HEK293 (cell line): ENCODE measurements around the gene YAE1.

Experiments used
- BCL11A ChIP-seq: fragments of 450-650 bp; formaldehyde crosslinking; IDR thresholded peaks from 2 replicates; pipeline ENCODE4 v1.5.1; 2016; ENCODE audit warnings: low read depth, missing biosample characterization, missing genetic modification characterization
- BCL11B ChIP-seq: fragments of 450-650 bp; formaldehyde crosslinking; IDR thresholded peaks from 2 replicates; pipeline ENCODE4 v1.5.1; 2016; ENCODE audit warnings: low read depth, missing biosample characterization, missing genetic modification characterization
- GFI1B ChIP-seq: fragments of 450-650 bp; formaldehyde crosslinking; IDR thresholded peaks from 2 replicates; pipeline ENCODE4 v1.5.1; 2016; ENCODE audit warnings: missing biosample characterization, missing genetic modification characterization
- HOXA7 ChIP-seq: sonication (generic); formaldehyde crosslinking; IDR thresholded peaks from 2 replicates; pipeline ENCODE4 v1.8.1; 2022; ENCODE audit warnings: missing genetic modification reagents, borderline replicate concordance
- KLF1 ChIP-seq: fragments of 450-650 bp; formaldehyde crosslinking; IDR thresholded peaks from 2 replicates; pipeline ENCODE4 v1.5.1; 2016; ENCODE audit warnings: missing biosample characterization, missing genetic modification characterization
- MEIS1 ChIP-seq: sonication (generic); formaldehyde crosslinking; IDR thresholded peaks from 2 replicates; pipeline ENCODE4 v1.8.1; 2022; ENCODE audit warnings: missing genetic modification reagents, mild to moderate bottlenecking, borderline replicate concordance
- ZBTB17 ChIP-seq: fragments of 450-650 bp; formaldehyde crosslinking; IDR thresholded peaks from 2 replicates; pipeline ENCODE4 v1.5.1; 2016; ENCODE audit warnings: missing biosample characterization, missing genetic modification characterization
- ZBTB48 ChIP-seq: fragments of 450-650 bp; formaldehyde crosslinking; IDR thresholded peaks from 2 replicates; pipeline ENCODE4 v1.5.1; 2016; ENCODE audit warnings: missing biosample characterization, missing genetic modification characterization
- ZBTB8A ChIP-seq: fragments of 450-650 bp; formaldehyde crosslinking; IDR thresholded peaks from 2 replicates; pipeline ENCODE4 v1.5.1; 2016; ENCODE audit warnings: missing biosample characterization, missing genetic modification characterization
- ZFHX2 ChIP-seq: fragments of 450-650 bp; formaldehyde crosslinking; conservative IDR thresholded peaks from 2 replicates; pipeline ENCODE4 v1.5.1; 2016; ENCODE audit warnings: missing biosample characterization, missing genetic modification characterization
- ZNF10 ChIP-seq: fragments of 450-650 bp; formaldehyde crosslinking; IDR thresholded peaks from 2 replicates; pipeline ENCODE4 v1.5.1; 2017; ENCODE audit warnings: missing biosample characterization, missing genetic modification characterization
- ZNF2 ChIP-seq: fragments of 450-650 bp; formaldehyde crosslinking; IDR thresholded peaks from 2 replicates; pipeline ENCODE4 v1.5.1; 2016; ENCODE audit warnings: missing biosample characterization, missing genetic modification characterization
- ZNF211 ChIP-seq: fragments of 450-650 bp; formaldehyde crosslinking; IDR thresholded peaks from 2 replicates; pipeline ENCODE4 v1.5.1; 2016; ENCODE audit warnings: low read depth, missing biosample characterization, missing genetic modification characterization
- ZNF248 ChIP-seq: fragments of 450-650 bp; formaldehyde crosslinking; IDR thresholded peaks from 2 replicates; pipeline ENCODE4 v1.5.1; 2017; ENCODE audit warnings: missing biosample characterization, missing genetic modification characterization
- ZNF501 ChIP-seq: fragments of 450-650 bp; formaldehyde crosslinking; IDR thresholded peaks from 2 replicates; pipeline ENCODE4 v1.5.1; 2016; ENCODE audit warnings: missing biosample characterization, missing genetic modification characterization
- ZNF548 ChIP-seq: fragments of 450-650 bp; formaldehyde crosslinking; IDR thresholded peaks from 2 replicates; pipeline ENCODE4 v1.5.1; 2016; ENCODE audit warnings: missing biosample characterization, missing genetic modification characterization
- ZNF555 ChIP-seq: fragments of 450-650 bp; formaldehyde crosslinking; conservative IDR thresholded peaks from 2 replicates; pipeline ENCODE4 v1.5.1; 2017; ENCODE audit warnings: missing biosample characterization, mild to moderate bottlenecking, missing genetic modification characterization, inconsistent platforms
- TF ChIP-seq, protein P1 (sequence below): fragments of 450-650 bp; formaldehyde crosslinking; conservative IDR thresholded peaks from 2 replicates; pipeline ENCODE4 v1.5.1; 2016; ENCODE audit warnings: low read depth, missing biosample characterization, missing genetic modification characterization
- TF ChIP-seq, protein P2 (sequence below): fragments of 450-650 bp; formaldehyde crosslinking; IDR thresholded peaks from 2 replicates; pipeline ENCODE4 v1.5.1; 2016; ENCODE audit warnings: missing biosample characterization, missing genetic modification characterization
- TF ChIP-seq, protein P3 (sequence below): fragments of 450-650 bp; formaldehyde crosslinking; IDR thresholded peaks from 2 replicates; pipeline ENCODE4 v1.5.1; 2016; ENCODE audit warnings: missing biosample characterization, missing genetic modification characterization
- TF ChIP-seq, protein P4 (sequence below): fragments of 450-650 bp; formaldehyde crosslinking; IDR thresholded peaks from 2 replicates; pipeline ENCODE4 v1.5.1; 2016; ENCODE audit warnings: missing biosample characterization, missing genetic modification characterization
- TF ChIP-seq, protein P5 (sequence below): fragments of 450-650 bp; formaldehyde crosslinking; IDR thresholded peaks from 2 replicates; pipeline ENCODE4 v1.5.1; 2016; ENCODE audit warnings: missing biosample characterization, missing genetic modification characterization
- TF ChIP-seq, protein P6 (sequence below): fragments of 450-650 bp; formaldehyde crosslinking; conservative IDR thresholded peaks from 2 replicates; pipeline ENCODE4 v1.5.1; 2016; ENCODE audit warnings: low read depth, missing biosample characterization, missing genetic modification characterization

The YAE1 gene

DNA sequence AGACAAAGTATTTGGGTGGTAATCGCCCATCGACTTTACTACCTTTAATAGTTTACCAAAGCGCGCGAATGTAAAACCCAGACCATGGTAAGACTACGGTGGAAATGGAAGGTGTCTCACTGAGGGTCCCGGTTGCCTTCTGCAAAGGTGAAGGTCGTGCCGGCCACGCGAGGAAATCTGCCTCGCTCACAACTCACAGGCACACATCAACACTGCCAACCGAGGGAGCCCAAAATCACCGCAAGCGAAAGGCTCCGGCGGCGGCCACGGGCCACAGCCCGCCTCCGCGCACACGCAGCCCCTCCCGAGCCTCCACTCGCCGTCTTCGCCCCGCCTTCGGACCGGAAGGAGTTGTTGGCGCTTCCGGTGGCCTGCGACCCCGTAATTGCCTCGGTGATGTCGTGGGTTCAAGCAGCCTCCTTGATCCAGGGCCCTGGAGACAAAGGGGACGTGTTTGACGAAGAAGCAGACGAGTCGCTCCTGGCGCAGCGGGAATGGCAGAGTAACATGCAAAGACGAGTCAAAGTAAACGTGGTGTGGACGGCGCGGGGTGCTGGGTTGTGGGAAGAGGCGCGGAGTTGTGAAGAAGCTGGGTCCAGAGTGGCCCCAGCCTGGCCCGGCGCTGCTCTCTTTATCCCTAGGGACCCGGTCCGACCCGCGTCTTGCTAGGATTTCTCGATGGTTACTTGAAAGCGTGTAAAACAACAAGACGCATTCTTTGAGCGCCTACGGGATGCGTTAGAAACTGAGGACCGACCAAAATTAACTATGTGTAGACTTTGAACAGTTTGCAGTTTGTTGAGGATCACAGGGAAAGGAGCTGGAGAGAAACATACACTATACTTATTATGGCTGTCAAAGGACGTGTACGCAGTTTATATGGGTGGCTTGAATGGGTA, at the start of gene YAE1 (continued):
- TF ChIP-seq, protein P1, sequence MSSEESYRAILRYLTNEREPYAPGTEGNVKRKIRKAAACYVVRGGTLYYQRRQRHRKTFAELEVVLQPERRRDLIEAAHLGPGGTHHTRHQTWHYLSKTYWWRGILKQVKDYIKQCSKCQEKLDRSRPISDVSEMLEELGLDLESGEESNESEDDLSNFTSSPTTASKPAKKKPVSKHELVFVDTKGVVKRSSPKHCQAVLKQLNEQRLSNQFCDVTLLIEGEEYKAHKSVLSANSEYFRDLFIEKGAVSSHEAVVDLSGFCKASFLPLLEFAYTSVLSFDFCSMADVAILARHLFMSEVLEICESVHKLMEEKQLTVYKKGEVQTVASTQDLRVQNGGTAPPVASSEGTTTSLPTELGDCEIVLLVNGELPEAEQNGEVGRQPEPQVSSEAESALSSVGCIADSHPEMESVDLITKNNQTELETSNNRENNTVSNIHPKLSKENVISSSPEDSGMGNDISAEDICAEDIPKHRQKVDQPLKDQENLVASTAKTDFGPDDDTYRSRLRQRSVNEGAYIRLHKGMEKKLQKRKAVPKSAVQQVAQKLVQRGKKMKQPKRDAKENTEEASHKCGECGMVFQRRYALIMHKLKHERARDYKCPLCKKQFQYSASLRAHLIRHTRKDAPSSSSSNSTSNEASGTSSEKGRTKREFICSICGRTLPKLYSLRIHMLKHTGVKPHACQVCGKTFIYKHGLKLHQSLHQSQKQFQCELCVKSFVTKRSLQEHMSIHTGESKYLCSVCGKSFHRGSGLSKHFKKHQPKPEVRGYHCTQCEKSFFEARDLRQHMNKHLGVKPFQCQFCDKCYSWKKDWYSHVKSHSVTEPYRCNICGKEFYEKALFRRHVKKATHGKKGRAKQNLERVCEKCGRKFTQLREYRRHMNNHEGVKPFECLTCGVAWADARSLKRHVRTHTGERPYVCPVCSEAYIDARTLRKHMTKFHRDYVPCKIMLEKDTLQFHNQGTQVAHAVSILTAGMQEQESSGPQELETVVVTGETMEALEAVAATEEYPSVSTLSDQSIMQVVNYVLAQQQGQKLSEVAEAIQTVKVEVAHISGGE (tag by site-specific recombination): peak; percentile 89
- TF ChIP-seq GFI1B (tag by site-specific recombination) (no peak), ZNF501 (tag by site-specific recombination) (peak; percentile 82), ZFHX2 (tag by site-specific recombination) (peak; percentile 72), ZBTB48 (tag by site-specific recombination) (peak; percentile 42; the same call in 1 of the 2 replicates), KLF1 (tag by site-specific recombination) (0 out of 2 replicates have a peak, but pooled peaks have one; percentile 8), BCL11A (peak; percentile 67; the same call in 1 of the 2 replicates), ZNF211 (tag by site-specific recombination) (no peak), HOXA7 (no peak), BCL11B (tag by site-specific recombination) (0 out of 2 replicates have a peak, but pooled peaks have one; percentile 46), ZNF248 (tag by site-specific recombination) (no peak), ZBTB17 (tag by site-specific recombination) (peak; percentile 55), ZNF548 (tag by site-specific recombination) (no peak), ZNF10 (tag by site-specific recombination) (peak; percentile 54; the same call in 1 of the 2 replicates), ZNF2 (peak; percentile 85; the same call in 1 of the 2 replicates), ZBTB8A (tag by site-specific recombination) (peak; percentile 52), ZNF555 (no peak), MEIS1 (CRISPR knock-in tag) (no peak)
- TF ChIP-seq, protein P2, sequence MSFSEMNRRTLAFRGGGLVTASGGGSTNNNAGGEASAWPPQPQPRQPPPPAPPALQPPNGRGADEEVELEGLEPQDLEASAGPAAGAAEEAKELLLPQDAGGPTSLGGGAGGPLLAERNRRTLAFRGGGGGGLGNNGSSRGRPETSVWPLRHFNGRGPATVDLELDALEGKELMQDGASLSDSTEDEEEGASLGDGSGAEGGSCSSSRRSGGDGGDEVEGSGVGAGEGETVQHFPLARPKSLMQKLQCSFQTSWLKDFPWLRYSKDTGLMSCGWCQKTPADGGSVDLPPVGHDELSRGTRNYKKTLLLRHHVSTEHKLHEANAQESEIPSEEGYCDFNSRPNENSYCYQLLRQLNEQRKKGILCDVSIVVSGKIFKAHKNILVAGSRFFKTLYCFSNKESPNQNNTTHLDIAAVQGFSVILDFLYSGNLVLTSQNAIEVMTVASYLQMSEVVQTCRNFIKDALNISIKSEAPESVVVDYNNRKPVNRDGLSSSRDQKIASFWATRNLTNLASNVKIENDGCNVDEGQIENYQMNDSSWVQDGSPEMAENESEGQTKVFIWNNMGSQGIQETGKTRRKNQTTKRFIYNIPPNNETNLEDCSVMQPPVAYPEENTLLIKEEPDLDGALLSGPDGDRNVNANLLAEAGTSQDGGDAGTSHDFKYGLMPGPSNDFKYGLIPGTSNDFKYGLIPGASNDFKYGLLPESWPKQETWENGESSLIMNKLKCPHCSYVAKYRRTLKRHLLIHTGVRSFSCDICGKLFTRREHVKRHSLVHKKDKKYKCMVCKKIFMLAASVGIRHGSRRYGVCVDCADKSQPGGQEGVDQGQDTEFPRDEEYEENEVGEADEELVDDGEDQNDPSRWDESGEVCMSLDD (tag by site-specific recombination): peak; percentile 39; the same call in 1 of the 2 replicates
- TF ChIP-seq, protein P3, sequence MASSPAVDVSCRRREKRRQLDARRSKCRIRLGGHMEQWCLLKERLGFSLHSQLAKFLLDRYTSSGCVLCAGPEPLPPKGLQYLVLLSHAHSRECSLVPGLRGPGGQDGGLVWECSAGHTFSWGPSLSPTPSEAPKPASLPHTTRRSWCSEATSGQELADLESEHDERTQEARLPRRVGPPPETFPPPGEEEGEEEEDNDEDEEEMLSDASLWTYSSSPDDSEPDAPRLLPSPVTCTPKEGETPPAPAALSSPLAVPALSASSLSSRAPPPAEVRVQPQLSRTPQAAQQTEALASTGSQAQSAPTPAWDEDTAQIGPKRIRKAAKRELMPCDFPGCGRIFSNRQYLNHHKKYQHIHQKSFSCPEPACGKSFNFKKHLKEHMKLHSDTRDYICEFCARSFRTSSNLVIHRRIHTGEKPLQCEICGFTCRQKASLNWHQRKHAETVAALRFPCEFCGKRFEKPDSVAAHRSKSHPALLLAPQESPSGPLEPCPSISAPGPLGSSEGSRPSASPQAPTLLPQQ (tag by site-specific recombination): peak; percentile 61; the same call in 1 of the 2 replicates
- TF ChIP-seq, protein P4, sequence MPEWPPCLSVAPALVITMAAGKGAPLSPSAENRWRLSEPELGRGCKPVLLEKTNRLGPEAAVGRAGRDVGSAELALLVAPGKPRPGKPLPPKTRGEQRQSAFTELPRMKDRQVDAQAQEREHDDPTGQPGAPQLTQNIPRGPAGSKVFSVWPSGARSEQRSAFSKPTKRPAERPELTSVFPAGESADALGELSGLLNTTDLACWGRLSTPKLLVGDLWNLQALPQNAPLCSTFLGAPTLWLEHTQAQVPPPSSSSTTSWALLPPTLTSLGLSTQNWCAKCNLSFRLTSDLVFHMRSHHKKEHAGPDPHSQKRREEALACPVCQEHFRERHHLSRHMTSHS: no peak
- TF ChIP-seq, protein P5, sequence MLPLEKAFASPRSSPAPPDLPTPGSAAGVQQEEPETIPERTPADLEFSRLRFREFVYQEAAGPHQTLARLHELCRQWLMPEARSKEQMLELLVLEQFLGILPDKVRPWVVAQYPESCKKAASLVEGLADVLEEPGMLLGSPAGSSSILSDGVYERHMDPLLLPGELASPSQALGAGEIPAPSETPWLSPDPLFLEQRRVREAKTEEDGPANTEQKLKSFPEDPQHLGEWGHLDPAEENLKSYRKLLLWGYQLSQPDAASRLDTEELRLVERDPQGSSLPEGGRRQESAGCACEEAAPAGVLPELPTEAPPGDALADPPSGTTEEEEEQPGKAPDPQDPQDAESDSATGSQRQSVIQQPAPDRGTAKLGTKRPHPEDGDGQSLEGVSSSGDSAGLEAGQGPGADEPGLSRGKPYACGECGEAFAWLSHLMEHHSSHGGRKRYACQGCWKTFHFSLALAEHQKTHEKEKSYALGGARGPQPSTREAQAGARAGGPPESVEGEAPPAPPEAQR (tag by site-specific recombination): no peak
- TF ChIP-seq, protein P6, sequence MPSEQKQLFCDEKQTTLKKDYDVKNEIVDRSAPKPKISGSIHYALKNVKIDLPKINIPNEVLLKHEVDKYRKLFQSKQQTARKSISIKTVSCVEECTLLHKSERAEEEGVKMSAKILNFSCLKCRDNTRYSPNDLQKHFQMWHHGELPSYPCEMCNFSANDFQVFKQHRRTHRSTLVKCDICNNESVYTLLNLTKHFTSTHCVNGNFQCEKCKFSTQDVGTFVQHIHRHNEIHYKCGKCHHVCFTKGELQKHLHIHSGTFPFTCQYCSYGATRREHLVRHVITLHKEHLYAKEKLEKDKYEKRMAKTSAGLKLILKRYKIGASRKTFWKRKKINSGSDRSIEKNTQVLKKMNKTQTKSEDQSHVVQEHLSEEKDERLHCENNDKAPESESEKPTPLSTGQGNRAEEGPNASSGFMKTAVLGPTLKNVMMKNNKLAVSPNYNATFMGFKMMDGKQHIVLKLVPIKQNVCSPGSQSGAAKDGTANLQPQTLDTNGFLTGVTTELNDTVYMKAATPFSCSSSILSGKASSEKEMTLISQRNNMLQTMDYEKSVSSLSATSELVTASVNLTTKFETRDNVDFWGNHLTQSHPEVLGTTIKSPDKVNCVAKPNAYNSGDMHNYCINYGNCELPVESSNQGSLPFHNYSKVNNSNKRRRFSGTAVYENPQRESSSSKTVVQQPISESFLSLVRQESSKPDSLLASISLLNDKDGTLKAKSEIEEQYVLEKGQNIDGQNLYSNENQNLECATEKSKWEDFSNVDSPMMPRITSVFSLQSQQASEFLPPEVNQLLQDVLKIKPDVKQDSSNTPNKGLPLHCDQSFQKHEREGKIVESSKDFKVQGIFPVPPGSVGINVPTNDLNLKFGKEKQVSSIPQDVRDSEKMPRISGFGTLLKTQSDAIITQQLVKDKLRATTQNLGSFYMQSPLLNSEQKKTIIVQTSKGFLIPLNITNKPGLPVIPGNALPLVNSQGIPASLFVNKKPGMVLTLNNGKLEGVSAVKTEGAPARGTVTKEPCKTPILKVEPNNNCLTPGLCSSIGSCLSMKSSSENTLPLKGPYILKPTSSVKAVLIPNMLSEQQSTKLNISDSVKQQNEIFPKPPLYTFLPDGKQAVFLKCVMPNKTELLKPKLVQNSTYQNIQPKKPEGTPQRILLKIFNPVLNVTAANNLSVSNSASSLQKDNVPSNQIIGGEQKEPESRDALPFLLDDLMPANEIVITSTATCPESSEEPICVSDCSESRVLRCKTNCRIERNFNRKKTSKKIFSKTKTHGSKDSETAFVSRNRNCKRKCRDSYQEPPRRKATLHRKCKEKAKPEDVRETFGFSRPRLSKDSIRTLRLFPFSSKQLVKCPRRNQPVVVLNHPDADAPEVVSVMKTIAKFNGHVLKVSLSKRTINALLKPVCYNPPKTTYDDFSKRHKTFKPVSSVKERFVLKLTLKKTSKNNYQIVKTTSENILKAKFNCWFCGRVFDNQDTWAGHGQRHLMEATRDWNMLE: peak; percentile 93
